Activated CD8-positive, alpha-beta memory T cell treated with anti-CD3 and anti-CD28 coated beads, Interleukin-2, amount 50 U/mL, for 48 hours (primary cell): Measurements from ENCODE around the gene STAU1.
"Not testable (repeated sequence)": the region's sequence is repeated elsewhere in the genome, so short reads cannot be mapped to it uniquely, and the experiment has no call there.

Experiments used
- DNase-seq: peaks from one replicate; pipeline ENCODE4 v3.0.0-alpha.2; 2020

Gene STAU1

GRCh38 chr20:49199729-49200293, 11.7 kb upstream of the STAU1 start:
- no peak for DNase-seq

- DNase-seq: not testable (repeated sequence)
Observed at GRCh38 chr20:49192944-49193518, 4.9 kb upstream of the STAU1 start.

DNA sequence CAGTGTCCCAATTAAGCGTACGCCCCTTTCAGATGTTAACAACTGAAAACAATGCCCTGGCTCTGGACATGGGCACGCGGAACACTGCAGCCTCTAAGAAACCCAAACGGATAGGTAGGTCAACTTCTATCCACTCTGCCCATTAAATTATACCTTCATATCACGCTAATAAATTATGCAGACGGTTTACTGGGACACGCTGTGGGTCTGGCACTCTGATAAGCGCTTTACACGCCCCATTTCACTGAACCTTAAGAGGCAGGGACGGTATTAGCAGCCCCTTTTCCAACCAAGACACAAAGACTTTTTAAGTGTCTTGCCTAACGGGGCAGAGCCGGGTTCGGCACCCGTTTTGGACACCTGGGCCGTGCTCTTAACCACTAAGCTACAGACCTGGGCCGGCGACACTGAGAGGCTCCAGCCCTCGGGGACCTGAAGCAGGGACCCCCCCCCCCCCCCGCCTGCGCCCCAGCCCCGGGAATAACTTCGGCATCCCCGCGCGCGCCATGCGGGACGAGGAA, 744 bp downstream of the STAU1 start:
- peak; percentile 63 for DNase-seq

DNA sequence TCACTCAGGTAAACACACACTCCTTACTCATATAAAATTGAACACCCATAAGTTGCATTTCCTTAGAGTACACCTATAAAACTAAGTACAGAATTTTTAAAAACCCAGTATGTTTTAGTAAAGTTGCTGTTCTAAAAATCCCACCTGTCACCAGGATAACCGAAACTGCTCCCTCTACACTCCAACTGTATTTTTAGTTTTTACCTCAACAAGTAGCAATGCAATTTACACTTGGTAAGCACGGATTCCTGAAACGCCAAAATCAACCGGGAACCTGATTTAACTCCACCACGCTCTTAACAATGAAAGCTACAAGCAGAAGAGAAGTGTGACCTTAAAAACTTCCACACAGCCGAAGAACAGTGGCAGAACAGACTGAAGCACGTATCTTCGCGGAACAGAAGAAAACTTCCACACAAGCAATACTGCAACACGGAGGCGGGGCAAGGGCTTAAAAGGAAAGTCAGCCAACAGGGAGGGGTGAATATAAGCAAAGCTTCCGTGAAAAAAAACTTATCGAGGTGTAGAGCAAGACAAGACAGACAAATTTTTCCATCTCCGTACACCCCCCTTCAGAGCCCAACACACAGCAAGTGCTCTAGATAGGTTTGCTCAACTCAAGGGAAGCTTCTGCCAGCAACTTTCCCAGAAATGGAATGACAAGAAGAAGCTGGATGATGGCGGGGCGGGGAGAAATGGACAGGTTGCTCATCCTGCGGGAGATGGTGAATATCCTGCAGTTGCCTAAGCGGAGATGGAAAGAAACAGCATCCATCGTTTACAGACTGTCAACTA, 1.4 kb downstream of the STAU1 start:
- peak; percentile 69 for DNase-seq

DNA sequence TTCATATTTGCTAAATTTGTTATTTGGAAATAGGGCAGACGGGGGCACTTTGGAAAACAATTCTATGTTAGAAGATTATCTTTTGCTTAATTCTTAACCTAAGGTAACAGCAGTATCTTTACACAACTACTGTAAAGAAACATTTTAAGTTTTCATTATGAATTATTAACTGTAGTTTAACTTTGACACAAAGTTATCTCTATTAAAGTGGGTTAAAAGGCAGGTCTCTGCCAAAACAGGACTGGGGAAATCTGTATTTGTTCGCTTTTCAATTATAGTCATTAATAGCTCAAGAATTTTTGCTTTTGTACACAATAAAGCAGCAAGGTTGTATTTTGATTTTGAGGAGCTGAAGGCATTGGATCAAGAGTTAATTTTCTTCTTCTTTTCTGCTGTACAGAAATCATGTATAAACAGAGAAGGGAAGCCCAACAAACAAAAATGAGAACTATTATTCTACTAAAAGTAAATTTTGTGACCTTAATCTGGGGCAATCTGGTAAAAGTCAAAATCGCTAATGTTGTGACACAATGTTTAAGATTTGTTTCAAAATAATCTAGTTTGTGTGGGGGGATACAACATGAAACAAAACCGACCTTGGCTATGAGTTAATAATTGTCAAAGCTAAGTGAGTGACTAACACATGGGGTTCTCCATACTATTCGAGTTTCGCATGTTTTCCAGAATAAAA, 2.9 kb downstream of the STAU1 start:
- DNase-seq: no peak

- DNase-seq: no peak
Observed at GRCh38 chr20:49184691-49185070, 3.5 kb downstream of the STAU1 start.

GRCh38 chr20:49184084-49184501, 4.0 kb downstream of the STAU1 start:
- not testable (repeated sequence) for DNase-seq

DNA sequence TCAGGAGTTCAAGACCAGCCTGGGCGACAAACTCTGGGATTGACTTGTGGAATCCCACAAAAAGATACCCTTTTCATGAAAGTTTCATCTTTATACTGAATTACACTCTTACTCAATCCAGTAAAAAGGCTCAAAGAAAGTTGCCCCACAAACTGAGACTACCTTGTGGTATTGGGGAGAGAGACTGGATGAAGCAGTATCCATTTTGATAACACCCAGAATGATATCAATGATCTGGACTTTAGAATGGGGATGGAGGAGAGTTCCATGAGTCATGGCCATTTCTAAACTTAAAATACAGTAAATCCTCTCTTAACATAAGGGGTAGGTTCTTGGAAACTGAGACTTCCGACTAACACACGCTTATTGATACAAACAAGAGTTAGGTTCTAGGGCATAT, 4.7 kb downstream of the STAU1 start:
- DNase-seq: no peak

DNA sequence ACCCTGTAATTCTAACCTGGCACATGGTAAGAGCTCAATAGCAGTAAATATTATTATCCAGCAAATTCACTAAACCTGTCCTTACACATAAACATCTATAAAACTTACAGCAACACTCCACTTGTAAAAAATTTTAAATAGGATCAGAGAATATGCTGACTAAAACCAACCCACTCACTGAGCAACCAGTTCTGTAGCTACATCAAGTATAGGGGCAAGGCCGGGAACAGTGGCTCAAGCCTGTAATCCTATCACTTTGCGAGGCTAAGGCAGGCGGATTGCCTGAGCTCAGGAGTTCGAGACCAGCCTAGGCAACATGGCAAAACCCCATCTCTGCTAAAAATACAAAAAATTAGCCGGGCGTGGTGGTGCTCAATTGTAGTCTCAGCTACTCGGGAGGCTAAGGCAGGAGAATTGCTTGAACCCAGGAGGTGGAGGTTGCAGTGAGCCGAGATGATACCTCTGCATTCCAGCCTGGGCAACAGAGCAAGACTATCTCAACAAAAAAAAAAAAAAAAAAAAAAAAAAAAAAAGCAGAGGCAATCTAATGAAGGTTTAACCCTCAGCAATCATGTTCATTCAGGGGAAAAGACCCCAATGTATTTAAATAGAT, 6.8 kb downstream of the STAU1 start:
- DNase-seq: no peak

DNA sequence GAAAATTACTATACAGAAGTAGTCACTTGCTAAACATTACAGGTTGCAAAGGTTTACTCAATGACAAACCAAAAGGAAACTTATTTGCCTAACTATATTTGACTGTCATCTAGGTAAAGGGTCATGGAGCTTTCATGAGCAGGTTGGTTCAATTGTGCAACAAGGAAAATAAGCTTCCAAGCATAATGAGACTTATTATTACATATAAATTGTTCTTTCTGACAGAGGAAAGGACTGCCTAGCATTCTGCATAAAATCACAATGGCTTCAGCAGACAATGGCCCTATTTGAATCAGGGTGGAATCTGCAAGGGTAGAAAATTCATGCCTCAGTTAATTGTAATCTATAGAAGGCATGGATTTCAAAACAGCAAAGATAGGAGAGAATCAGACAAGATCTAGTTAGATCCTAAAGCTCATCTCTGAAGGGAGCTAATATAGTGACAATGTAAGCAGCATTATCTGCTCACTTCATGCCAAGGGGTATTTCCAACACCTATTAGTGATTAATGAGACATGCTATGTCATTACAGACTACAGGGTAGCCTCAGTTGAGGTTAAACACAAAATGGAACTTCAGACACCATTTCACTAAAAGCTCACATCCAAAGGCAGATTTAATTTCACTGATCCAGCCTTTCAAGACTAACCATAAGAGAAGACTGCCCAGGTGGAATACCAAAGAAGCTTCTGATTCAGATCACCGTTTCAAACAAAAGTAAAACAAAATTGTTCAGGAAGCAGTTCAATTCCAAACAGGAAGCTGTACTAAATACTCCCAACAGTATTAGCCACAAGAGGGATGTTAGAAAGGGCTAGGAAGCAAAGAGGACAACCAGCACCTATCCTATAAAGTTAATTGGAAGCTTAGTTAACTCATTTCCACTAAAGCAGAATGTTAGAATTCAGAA, 8.5 kb downstream of the STAU1 start:
- no peak for DNase-seq

- DNase-seq: no peak
Observed at GRCh38 chr20:49174183-49174582, 14.0 kb downstream of the STAU1 start.

DNA sequence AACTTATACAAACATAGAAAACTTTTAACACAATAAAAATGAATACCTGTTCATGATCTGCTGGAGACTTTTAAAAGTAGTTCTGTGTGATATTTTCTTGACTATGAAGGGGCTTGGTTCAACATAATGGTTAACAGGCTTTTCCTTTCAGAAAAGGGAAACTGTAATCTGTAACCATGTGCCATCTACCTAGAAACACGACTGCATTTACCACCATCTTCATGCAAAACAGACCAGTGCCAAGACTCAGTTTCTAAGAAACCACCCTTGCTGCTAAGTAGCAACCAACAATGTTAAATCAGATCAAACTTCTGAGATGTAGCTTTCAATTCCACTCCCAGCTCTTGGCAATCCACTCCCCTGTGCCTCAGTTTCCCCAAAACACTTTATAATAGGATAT, 15.7 kb downstream of the STAU1 start:
- DNase-seq: no peak

DNA sequence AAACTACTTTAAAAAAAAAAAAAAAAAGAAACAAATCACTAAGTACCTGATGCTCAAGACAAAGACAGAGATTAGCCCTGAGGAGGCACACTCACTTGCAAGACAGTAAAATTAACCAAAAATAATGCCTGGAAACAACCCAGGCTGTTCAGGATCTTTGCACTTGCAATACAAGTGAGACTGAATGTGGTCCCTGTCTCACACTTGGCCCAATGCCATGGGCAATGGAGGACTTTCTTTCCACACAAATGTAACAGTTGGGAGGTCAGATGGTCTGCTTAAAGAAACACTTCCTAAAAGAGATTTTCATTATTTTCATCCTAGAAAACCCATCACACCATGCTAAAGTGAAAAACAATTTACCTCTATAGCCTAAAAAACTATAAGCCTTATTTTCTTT, 16.2 kb downstream of the STAU1 start:
- no peak for DNase-seq

- DNase-seq: no peak
Observed at GRCh38 chr20:49170714-49171113, 17.4 kb downstream of the STAU1 start.

- no peak for DNase-seq
Observed at GRCh38 chr20:49169547-49169946, 18.6 kb downstream of the STAU1 start.

DNA sequence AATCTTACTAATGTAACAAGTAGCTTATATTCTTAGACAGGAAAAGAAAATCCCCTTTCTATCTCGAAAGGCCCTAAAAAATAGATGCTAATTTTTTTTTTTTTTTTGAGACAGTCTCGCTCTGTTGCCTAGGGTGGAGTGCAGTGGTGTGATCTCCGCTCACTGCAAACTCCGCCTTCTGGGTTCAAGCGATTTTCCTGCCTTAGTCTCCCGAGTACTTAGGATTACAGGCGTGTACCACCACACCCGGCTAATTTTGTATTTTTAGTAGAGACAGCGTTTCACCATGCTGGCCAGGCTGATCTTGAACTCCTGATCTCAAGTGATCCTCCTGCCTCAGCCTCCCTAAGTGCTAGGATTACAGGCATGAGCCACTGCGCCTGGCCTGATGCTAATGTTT, 19.3 kb downstream of the STAU1 start:
- DNase-seq: not testable (repeated sequence)

- no peak for DNase-seq
Observed at GRCh38 chr20:49167811-49168507, 20.2 kb downstream of the STAU1 start.

- no peak for DNase-seq
Observed at GRCh38 chr20:49166534-49167449, 21.3 kb downstream of the STAU1 start.

- no peak for DNase-seq
Observed at GRCh38 chr20:49165611-49166010, 22.5 kb downstream of the STAU1 start.

DNA sequence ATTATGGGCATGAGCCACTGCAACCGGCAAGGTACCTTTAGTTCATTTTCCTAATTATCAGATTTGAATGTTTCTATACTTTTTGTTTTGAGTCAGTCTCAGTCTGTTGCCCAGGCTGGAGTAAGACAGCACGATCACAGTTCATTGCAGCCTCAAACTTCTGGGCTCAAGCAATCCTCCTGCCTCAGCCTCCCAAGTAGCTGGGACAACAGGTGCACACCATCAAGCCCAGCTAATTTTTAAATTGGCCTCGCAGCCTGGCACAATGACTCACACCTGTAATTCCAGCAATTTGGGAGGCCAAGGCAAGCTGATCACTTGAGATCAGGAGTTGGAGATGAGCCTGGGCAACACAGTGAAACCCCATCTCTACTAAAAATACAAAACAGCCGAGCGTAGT, 24.4 kb downstream of the STAU1 start:
- no peak for DNase-seq
